ENCODE results near the gene TRERF1.

TRERF1 gene

GRCh38 chr6:42190554-42191183, 261.1 kb downstream of the TRERF1 start:
- DNase-seq (ENCODE audit: low read depth, low spot score) = no peak

DNA sequence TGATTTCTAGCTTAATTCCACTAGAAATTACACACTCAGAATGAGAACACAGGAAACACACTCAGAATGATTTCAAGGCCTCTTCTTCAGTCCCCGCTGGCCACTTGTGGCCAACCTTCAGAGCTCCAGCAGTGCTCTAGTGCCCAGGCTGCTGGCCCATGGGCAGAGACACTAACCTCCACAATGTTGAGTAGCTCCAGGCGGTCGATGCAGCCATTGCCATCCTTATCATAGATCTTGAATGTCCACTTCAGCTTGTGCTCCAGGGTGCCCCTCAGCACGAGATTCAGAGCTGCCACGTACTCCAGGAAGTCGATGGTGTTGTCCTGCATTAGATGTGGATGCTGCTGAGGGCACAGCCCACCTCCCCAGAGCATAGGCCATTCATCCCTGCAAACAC, 263.3 kb downstream of the TRERF1 start:
- no peak for DNase-seq (ENCODE audit: low read depth, low spot score)

GRCh38 chr6:42185597-42185996, 266.1 kb downstream of the TRERF1 start:
- DNase-seq (ENCODE audit: low read depth, low spot score) = no peak

GRCh38 chr6:42184475-42184874, 267.3 kb downstream of the TRERF1 start:
- DNase-seq (ENCODE audit: low read depth, low spot score) = no peak

GRCh38 chr6:42182101-42182500, 269.6 kb downstream of the TRERF1 start:
- DNase-seq (ENCODE audit: low read depth, low spot score) = no peak

DNA sequence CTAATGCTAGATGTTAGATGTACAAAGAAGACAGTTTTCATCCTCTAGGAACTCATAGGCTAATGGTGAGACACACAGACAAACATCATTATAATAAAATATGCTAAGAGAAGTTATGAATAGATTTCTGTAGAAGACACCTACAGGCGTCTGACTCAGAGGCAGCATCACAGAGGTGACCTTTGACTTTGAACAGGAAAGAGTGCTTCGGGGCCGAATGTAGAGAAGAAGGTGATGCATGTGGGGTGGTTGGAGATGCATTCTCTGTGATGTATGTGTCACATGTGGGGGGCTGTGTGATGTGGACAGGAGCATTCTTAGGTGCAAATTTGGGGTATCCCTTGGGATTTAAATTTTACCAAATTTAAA, 271.8 kb downstream of the TRERF1 start:
- DNase-seq (ENCODE audit: low read depth, low spot score) = no peak

DNA sequence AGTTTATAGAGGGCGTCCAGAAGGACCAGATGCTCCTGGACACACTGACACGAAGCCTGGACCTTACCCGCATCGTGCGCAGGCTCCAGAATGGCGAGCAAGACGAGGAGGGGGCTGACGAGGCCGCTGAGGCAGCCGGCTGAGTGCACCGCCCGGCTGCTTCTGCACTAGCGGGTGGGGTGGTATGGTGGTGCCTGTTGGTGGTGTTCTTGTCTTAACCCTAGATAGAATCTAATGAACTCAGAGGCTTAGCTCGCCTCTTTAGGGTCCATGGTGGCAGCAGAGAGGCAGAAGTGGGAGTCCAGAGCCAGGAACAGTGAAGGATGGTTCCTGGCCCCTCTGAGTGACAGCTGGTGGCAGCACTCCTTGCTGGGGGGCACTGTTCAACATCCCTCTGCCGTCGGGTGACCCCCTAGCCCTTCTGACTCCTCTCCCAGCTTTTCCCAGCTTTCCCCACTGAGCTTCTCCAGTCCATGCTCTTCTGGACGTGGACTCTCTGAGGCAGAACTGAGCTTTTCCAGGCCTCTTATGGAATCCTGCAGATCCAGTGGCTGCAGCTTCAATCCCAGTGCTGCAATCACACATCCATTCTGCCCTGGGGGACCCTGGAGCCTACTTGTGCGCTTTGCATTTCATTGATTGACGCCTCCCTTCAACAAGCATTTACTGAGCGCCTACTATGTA, 272.3 kb downstream of the TRERF1 start:
- no peak for DNase-seq (ENCODE audit: low read depth, low spot score)

- DNase-seq (ENCODE audit: low read depth, low spot score) = no peak
Observed at GRCh38 chr6:42177514-42178364, 274.0 kb downstream of the TRERF1 start.

- no peak for DNase-seq (ENCODE audit: low read depth, low spot score)
Observed at GRCh38 chr6:42176981-42177380, 274.7 kb downstream of the TRERF1 start.

- no peak for DNase-seq (ENCODE audit: low read depth, low spot score)
Observed at GRCh38 chr6:42175860-42176259, 275.9 kb downstream of the TRERF1 start.
